CD14-positive monocyte (primary cell): Measurements from ENCODE around the gene CELF1. TPM values are rescaled to one million over a fixed set of nuclear protein-coding genes. Genes with fewer than 3 reads are reported as not detected.

Experiments used
- DNase-seq, 3 donors: peaks; one replicate each; pipeline ENCODE4 v3.0.0-alpha.2; 2011 to 2022
- H2AFZ ChIP-seq: 2 replicates; pipeline ENCODE4 v1.6.0; 2012; ENCODE audit warnings: mild to moderate bottlenecking, low read depth, low read length, inconsistent platforms; ENCODE audit not compliant: insufficient read depth, poor library complexity, severe bottlenecking
- H3K27ac ChIP-seq, 2 donors: 1 replicate in 1 of 2; 2 replicates in 1 of 2; pipeline ENCODE4 v1.5.1; 2012 to 2013; ENCODE audit warnings: low read length in 2 of 2, control low read depth in 1 of 2, inconsistent platforms in 1 of 2, low read depth in 1 of 2, mild to moderate bottlenecking in 1 of 2
- H3K27me3 ChIP-seq, 2 donors: one replicate each; pipeline versions ENCODE4 v1.6.0 to v1.6.1; 2011 to 2013; ENCODE audit warnings: low read length in 2 of 2; ENCODE audit not compliant: control insufficient read depth in 2 of 2, insufficient read depth in 2 of 2
- H3K36me3 ChIP-seq, 2 donors: replicated peaks in 1 of 2; 1 replicate in 1 of 2; 2 replicates in 1 of 2; pipeline versions ENCODE4 v1.5.1 to v1.6.1; 2012 to 2013; ENCODE audit warnings: low read length in 2 of 2, control low read depth in 1 of 2, inconsistent platforms in 1 of 2, mild to moderate bottlenecking in 1 of 2; ENCODE audit not compliant: insufficient read depth in 2 of 2, control insufficient read depth in 1 of 2
- H3K4me1 ChIP-seq, 2 donors: 1 replicate in 1 of 2; 2 replicates in 1 of 2; pipeline versions ENCODE4 v1.5.1 to v1.6.1; 2012 to 2013; ENCODE audit warnings: low read length in 2 of 2, control low read depth in 1 of 2, inconsistent platforms in 1 of 2, mild to moderate bottlenecking in 1 of 2, moderate library complexity in 1 of 2; ENCODE audit not compliant: insufficient read depth in 2 of 2, control insufficient read depth in 1 of 2
- H3K4me2 ChIP-seq: replicated peaks from 2 replicates; pipeline ENCODE3; 2012; ENCODE audit warnings: low read length, moderate library complexity, mild to moderate bottlenecking; ENCODE audit not compliant: poor library complexity, severe bottlenecking; ENCODE audit errors: extremely low read depth
- H3K4me3 ChIP-seq, 3 experiments: fragments of 200-600 bp in 1 of 3; sonication (generic) in 1 of 3; replicated peaks in 1 of 3; 1 replicate in 2 of 3; 2 replicates in 1 of 3; pipeline ENCODE4 v1.5.1; 2011 to 2013; ENCODE audit warnings: low read length in 3 of 3, mild to moderate bottlenecking in 3 of 3, control low read depth in 2 of 3, low read depth in 2 of 3, inconsistent platforms in 1 of 3, moderate library complexity in 1 of 3
- H3K79me2 ChIP-seq: 2 replicates; pipeline ENCODE4 v1.6.0; 2012; ENCODE audit warnings: mild to moderate bottlenecking, control low read depth, inconsistent platforms, low read length, moderate library complexity; ENCODE audit not compliant: insufficient read depth
- H3K9ac ChIP-seq: 2 replicates; pipeline ENCODE4 v1.6.0; 2017; ENCODE audit warnings: low read length, mild to moderate bottlenecking; ENCODE audit not compliant: insufficient read depth, poor library complexity, severe bottlenecking
- H3K9me3 ChIP-seq, 2 donors: replicated peaks in 1 of 2; 1 replicate in 1 of 2; 2 replicates in 1 of 2; pipeline versions ENCODE4 v1.5.1 to v1.6.1; 2012 to 2013; ENCODE audit warnings: low read length in 2 of 2, control low read depth in 1 of 2; ENCODE audit not compliant: control insufficient read depth in 1 of 2, insufficient read depth in 1 of 2
- H4K20me1 ChIP-seq: 2 replicates; pipeline ENCODE4 v1.6.0; 2012; ENCODE audit warnings: mild to moderate bottlenecking, low read length, control low read depth, moderate library complexity; ENCODE audit not compliant: insufficient read depth
- H3K27ac Mint-ChIP-seq, 7 donors: one replicate each; pipeline ENCODE4 v1.8.0; 2020; ENCODE audit warnings: mild to moderate bottlenecking in 7 of 7, mixed read lengths in 7 of 7, moderate library complexity in 6 of 7, inconsistent platforms in 2 of 7
- H3K27me3 Mint-ChIP-seq, 3 donors: one replicate each; pipeline ENCODE4 v1.8.0; 2021 to 2022; ENCODE audit warnings: low read depth in 3 of 3, mild to moderate bottlenecking in 3 of 3, mixed read lengths in 3 of 3, moderate library complexity in 3 of 3, inconsistent platforms in 1 of 3
- H3K36me3 Mint-ChIP-seq, 2 donors: one replicate each; pipeline ENCODE4 v1.8.0; 2020; ENCODE audit warnings: mixed read lengths in 2 of 2, inconsistent platforms in 1 of 2, mild to moderate bottlenecking in 1 of 2
- H3K4me1 Mint-ChIP-seq: one replicate; pipeline ENCODE4 v1.8.0; 2020; ENCODE audit warnings: mild to moderate bottlenecking, mixed read lengths
- H3K4me3 Mint-ChIP-seq, 2 donors: one replicate each; pipeline ENCODE4 v1.8.0; 2020; ENCODE audit warnings: mild to moderate bottlenecking in 2 of 2, mixed read lengths in 2 of 2, moderate library complexity in 1 of 2
- H3K9me3 Mint-ChIP-seq, 7 donors: one replicate each; pipeline ENCODE4 v1.8.0; 2020 to 2022; ENCODE audit warnings: mixed read lengths in 7 of 7, mild to moderate bottlenecking in 6 of 7, moderate library complexity in 6 of 7, inconsistent platforms in 2 of 7
- WGBS: methylation state at CpG from one replicate; pipeline ENCODE4 v1.1.5; 2013; ENCODE audit warnings: missing lambda C conversion rate; ENCODE audit not compliant: insufficient coverage; 5-methylcytosine and 5-hydroxymethylcytosine counted together
- intact Hi-C, 2 donors: fragments of 100-400 bp; cut with micrococcal nuclease; formaldehyde crosslinking; loops; one replicate each; pipeline versions ENCODE4 v1.15.0 to v1.15.1; 2023
- polyA plus RNA-seq, 3 donors: library from polyadenylated mRNA; depleted of rRNA in 1 of 3; unstranded in 2 of 3; stranded (reverse) in 1 of 3; fragments of 300-500 nt in 2 of 3; fragments of >200 nt in 1 of 3; fragmentation: Illumina TruSeq in 2 of 3; gene quantifications; 1 replicate in 2 of 3; 2 replicates in 1 of 3; pipeline ENCODE4 v1.2.3, GENCODE V29; 2012 to 2021
- TF ChIP-seq, protein P1 (sequence below): fragments of 200-600 bp; IDR thresholded peaks from one replicate; pipeline ENCODE4 v1.8.0; 2022; ENCODE audit warnings: antibody characterized with exemption, mild to moderate bottlenecking

CELF1 gene
- polyA plus RNA-seq, 3 donors: 27.2 to 117 (median 39.9) TPM

DNA sequence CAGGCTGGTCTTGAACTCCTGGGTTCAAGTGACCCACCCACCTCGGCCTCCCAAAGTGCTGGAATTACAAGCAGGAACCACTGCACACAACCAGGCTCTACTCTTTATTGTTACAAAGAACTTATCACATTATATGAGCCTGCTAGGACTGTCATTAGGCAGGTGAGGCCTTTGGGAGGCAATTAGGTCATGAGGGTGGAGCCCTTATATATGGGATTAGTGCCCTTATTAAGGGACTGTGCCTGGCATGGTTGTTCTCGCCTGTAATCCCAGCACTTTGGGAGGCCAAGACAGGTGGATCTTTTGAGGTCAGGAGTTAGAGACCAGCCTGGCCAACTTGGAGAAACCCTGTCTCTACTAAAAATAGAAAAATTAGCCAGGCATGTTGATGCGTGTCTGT is 116.2 kb downstream of the CELF1 start:
- H3K4me1 Mint-ChIP-seq: no peaks in the 10 kb centered on the region

DNA sequence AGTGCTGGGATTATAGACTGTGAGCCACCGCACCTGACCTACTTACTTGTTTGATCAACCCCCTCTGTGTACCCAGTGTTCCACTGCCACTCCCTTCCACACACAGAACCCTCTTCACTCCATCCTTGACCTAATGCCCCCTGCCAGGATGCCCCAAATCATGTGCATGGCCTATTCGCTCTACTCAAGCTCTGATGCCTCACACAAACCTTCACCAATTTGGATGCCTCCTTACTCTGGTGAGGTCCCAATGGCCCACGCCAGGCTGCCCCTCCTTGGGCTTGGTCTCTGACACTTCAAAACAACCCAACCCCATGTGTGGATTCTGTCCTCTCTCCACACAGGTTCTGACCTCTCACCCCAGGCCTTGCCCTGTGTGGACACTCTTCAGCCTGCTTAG is 117.2 kb downstream of the CELF1 start:
- Mint-ChIP-seq H3K36me3 (no peaks in the 10 kb centered on the region), H3K27me3 (peaks cover 0 to 5% (median 4%) of the 10 kb centered on the region in 3 donors), H3K4me1 (no peaks in the 10 kb centered on the region), H3K4me3 (no peak overlapping the region), H3K27ac (no peak overlapping the region), H3K9me3 (no peaks in the 10 kb centered on the region)
- WGBS: 95% methylated on average over 3 of the region's 3 CpGs
- Histone ChIP-seq H3K4me1 (no peaks in the 10 kb centered on the region), H3K79me2 (no peaks in the 10 kb centered on the region), H3K9ac (no peak overlapping the region), H3K4me2 (no peak overlapping the region), H3K36me3 (no peaks in the 10 kb centered on the region), H3K9me3 (no peaks in the 10 kb centered on the region), H3K27ac (no peak overlapping the region), H2AFZ (no peak overlapping the region), H3K4me3 (no peak overlapping the region), H3K27me3 (no peaks in the 10 kb centered on the region), H4K20me1 (no peaks in the 10 kb centered on the region)
- DNase-seq: no peak
- TF ChIP-seq, protein P1, sequence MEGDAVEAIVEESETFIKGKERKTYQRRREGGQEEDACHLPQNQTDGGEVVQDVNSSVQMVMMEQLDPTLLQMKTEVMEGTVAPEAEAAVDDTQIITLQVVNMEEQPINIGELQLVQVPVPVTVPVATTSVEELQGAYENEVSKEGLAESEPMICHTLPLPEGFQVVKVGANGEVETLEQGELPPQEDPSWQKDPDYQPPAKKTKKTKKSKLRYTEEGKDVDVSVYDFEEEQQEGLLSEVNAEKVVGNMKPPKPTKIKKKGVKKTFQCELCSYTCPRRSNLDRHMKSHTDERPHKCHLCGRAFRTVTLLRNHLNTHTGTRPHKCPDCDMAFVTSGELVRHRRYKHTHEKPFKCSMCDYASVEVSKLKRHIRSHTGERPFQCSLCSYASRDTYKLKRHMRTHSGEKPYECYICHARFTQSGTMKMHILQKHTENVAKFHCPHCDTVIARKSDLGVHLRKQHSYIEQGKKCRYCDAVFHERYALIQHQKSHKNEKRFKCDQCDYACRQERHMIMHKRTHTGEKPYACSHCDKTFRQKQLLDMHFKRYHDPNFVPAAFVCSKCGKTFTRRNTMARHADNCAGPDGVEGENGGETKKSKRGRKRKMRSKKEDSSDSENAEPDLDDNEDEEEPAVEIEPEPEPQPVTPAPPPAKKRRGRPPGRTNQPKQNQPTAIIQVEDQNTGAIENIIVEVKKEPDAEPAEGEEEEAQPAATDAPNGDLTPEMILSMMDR: no peak
- intact Hi-C loops: no loop called here

More for the DNA sequence above, 116.2 kb downstream of the CELF1 start:
- H3K9ac ChIP-seq: no peak overlapping the region
- Mint-ChIP-seq H3K9me3 (no peaks in the 10 kb centered on the region), H3K4me3 (no peak overlapping the region), H3K27ac (no peak overlapping the region), H3K27me3 (peaks cover 0 to 5% (median 3%) of the 10 kb centered on the region in 3 donors), H3K36me3 (no peaks in the 10 kb centered on the region)
- H3K36me3 ChIP-seq: no peaks in the 10 kb centered on the region
- no peaks in the 10 kb centered on the region for H3K4me1 ChIP-seq
- no peak overlapping the region for H3K27ac ChIP-seq
- H4K20me1 ChIP-seq: no peaks in the 10 kb centered on the region
- WGBS: 100% methylated on average over 1 of the region's 3 CpGs
- no peak overlapping the region for H3K4me3 ChIP-seq
- H3K4me2 ChIP-seq: no peak overlapping the region
- no peaks in the 10 kb centered on the region for H3K27me3 ChIP-seq
- H2AFZ ChIP-seq: no peak overlapping the region
- H3K79me2 ChIP-seq: no peaks in the 10 kb centered on the region
- no peak for DNase-seq
- H3K9me3 ChIP-seq: no peaks in the 10 kb centered on the region
- intact Hi-C loops: no loop called here
- TF ChIP-seq, protein P1: no peak
